ENCODE results near the gene DCAF11.

- TF ChIP-seq POLR2A (IDR thresholded peaks at IDR 0.05; ENCODE audit: low read length) (no peak), GATA1 (IDR thresholded peaks at IDR 0.05; ENCODE audit: low read depth, low read length) (no peak)
These were observed 33.5 kb upstream of the DCAF11 start for GRCh38 chr14:24080888-24081738.

All from erythroblast (primary cell).